Measurements from ENCODE around the gene FKRP.

Gene FKRP

DNA sequence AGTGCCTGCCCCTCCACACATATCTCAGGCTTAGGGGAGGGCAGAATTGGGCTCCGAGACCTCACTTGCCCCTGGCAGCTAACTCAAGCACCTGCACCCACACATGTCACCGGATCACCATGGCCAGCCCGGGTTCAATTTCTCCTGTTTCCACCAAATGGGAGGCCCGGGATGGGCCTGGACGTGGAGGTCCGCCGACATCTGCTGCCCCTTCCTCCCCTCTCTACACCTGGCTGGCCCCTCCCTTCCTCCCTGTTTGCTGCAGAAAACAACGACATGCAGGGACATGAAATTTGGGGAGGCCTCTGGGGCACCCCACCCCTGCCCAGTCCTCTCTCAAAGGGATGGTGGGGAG, 30.3 kb upstream of the FKRP start (continued):
- TF ChIP-seq, protein P1, sequence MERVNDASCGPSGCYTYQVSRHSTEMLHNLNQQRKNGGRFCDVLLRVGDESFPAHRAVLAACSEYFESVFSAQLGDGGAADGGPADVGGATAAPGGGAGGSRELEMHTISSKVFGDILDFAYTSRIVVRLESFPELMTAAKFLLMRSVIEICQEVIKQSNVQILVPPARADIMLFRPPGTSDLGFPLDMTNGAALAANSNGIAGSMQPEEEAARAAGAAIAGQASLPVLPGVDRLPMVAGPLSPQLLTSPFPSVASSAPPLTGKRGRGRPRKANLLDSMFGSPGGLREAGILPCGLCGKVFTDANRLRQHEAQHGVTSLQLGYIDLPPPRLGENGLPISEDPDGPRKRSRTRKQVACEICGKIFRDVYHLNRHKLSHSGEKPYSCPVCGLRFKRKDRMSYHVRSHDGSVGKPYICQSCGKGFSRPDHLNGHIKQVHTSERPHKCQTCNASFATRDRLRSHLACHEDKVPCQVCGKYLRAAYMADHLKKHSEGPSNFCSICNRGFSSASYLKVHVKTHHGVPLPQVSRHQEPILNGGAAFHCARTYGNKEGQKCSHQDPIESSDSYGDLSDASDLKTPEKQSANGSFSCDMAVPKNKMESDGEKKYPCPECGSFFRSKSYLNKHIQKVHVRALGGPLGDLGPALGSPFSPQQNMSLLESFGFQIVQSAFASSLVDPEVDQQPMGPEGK (CRISPR knock-in tag; IDR thresholded peaks at IDR 0.05; ENCODE audit: borderline replicate concordance), result no peak
- no peak for TF ChIP-seq CSDC2 (CRISPR knock-in tag; IDR thresholded peaks at IDR 0.05)
- TF ChIP-seq, protein P2, sequence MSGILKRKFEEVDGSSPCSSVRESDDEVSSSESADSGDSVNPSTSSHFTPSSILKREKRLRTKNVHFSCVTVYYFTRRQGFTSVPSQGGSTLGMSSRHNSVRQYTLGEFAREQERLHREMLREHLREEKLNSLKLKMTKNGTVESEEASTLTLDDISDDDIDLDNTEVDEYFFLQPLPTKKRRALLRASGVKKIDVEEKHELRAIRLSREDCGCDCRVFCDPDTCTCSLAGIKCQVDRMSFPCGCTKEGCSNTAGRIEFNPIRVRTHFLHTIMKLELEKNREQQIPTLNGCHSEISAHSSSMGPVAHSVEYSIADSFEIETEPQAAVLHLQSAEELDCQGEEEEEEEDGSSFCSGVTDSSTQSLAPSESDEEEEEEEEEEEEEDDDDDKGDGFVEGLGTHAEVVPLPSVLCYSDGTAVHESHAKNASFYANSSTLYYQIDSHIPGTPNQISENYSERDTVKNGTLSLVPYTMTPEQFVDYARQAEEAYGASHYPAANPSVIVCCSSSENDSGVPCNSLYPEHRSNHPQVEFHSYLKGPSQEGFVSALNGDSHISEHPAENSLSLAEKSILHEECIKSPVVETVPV (CRISPR knock-in tag; IDR thresholded peaks at IDR 0.05), result no peak
- TF ChIP-seq, protein P3, sequence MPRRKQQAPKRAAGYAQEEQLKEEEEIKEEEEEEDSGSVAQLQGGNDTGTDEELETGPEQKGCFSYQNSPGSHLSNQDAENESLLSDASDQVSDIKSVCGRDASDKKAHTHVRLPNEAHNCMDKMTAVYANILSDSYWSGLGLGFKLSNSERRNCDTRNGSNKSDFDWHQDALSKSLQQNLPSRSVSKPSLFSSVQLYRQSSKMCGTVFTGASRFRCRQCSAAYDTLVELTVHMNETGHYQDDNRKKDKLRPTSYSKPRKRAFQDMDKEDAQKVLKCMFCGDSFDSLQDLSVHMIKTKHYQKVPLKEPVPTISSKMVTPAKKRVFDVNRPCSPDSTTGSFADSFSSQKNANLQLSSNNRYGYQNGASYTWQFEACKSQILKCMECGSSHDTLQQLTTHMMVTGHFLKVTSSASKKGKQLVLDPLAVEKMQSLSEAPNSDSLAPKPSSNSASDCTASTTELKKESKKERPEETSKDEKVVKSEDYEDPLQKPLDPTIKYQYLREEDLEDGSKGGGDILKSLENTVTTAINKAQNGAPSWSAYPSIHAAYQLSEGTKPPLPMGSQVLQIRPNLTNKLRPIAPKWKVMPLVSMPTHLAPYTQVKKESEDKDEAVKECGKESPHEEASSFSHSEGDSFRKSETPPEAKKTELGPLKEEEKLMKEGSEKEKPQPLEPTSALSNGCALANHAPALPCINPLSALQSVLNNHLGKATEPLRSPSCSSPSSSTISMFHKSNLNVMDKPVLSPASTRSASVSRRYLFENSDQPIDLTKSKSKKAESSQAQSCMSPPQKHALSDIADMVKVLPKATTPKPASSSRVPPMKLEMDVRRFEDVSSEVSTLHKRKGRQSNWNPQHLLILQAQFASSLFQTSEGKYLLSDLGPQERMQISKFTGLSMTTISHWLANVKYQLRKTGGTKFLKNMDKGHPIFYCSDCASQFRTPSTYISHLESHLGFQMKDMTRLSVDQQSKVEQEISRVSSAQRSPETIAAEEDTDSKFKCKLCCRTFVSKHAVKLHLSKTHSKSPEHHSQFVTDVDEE (CRISPR knock-in tag; IDR thresholded peaks at IDR 0.05), result no peak
- TF ChIP-seq ZNF8 (CRISPR knock-in tag; IDR thresholded peaks at IDR 0.05), result no peak

DNA sequence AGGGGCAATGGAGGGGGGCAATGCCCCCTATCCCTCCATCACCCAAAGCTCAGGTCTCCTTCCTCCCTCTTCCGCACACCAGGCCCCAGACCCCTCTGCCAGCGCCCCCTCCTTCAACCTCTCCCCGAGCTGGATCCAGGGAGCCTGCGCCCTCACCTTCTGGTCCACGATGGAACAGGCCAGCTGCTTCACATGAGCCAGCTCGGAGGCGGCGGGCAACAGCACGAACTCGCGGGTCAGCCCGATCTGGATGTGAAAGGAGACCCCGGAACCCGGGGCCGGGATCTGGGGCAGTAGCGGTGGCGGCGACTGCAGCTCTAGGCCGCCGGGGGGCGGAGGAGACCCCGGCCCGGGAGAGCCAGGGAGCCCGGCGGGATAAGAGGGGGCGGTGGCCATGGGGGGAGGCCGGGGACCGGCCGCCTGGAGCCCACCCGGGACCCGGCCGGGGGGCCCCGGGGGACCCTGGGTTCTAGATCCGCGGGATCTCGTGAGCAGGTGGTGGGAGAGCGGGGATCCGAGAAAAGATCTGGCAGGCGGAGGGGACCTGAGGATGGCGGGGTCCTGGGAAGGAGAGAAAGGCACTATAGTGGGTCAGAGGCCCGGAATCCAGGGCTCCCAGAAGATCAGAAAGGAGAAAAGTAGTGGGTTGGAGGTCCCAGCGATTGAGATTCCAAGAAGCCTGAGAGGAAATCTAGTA, 29.7 kb upstream of the FKRP start:
- peak; percentile 9 for ATAC-seq
- TF ChIP-seq ZNF565 (CRISPR knock-in tag; conservative IDR thresholded peaks at IDR 0.05; ENCODE audit: low read depth), result no peak
- no peak for TF ChIP-seq TOX (CRISPR knock-in tag; IDR thresholded peaks at IDR 0.05; ENCODE audit: borderline replicate concordance)
- TF ChIP-seq ZFP30 (CRISPR knock-in tag; IDR thresholded peaks at IDR 0.05), result no peak
- no peak for TF ChIP-seq ESRRG (CRISPR knock-in tag; IDR thresholded peaks at IDR 0.05)
- no peak for TF ChIP-seq ZNF8 (CRISPR knock-in tag; IDR thresholded peaks at IDR 0.05)
- TF ChIP-seq TCF4 (CRISPR knock-in tag; IDR thresholded peaks at IDR 0.05; ENCODE audit: borderline replicate concordance), result no peak
- no peak for TF ChIP-seq ZC3H10 (CRISPR knock-in tag; IDR thresholded peaks at IDR 0.05)
- TF ChIP-seq, protein P1 (CRISPR knock-in tag; IDR thresholded peaks at IDR 0.05; ENCODE audit: borderline replicate concordance), result no peak
- TF ChIP-seq ISL1 (CRISPR knock-in tag; IDR thresholded peaks at IDR 0.05), result no peak
- TF ChIP-seq GLIS3 (CRISPR knock-in tag; IDR thresholded peaks at IDR 0.05), result no peak
- TF ChIP-seq BACH2 (CRISPR knock-in tag; IDR thresholded peaks at IDR 0.05; ENCODE audit: borderline replicate concordance), result no peak

DNA sequence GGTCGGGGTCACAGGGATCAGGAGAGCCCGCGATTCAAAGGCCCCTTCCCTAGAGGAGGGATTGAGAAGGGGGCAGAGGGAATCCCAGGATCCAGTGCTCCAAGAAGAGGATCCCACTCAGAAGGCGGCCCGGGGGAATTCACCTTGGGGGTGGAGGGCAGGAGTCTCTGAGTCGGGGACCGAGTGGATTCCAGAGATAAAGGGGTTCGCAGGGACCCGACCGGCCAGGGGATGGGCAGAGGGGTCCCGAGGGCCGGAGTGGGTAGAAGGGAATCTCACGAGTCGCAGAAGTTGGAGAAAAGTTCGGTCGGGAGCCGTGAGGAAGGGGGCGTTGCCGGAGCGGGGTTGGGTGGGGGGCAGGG, 29.2 kb upstream of the FKRP start:
- peak; percentile 3 for ATAC-seq
- no peak for TF ChIP-seq ZFP3 (CRISPR knock-in tag; IDR thresholded peaks at IDR 0.05)
- TF ChIP-seq ZNF8 (CRISPR knock-in tag; IDR thresholded peaks at IDR 0.05), result no peak

DNA sequence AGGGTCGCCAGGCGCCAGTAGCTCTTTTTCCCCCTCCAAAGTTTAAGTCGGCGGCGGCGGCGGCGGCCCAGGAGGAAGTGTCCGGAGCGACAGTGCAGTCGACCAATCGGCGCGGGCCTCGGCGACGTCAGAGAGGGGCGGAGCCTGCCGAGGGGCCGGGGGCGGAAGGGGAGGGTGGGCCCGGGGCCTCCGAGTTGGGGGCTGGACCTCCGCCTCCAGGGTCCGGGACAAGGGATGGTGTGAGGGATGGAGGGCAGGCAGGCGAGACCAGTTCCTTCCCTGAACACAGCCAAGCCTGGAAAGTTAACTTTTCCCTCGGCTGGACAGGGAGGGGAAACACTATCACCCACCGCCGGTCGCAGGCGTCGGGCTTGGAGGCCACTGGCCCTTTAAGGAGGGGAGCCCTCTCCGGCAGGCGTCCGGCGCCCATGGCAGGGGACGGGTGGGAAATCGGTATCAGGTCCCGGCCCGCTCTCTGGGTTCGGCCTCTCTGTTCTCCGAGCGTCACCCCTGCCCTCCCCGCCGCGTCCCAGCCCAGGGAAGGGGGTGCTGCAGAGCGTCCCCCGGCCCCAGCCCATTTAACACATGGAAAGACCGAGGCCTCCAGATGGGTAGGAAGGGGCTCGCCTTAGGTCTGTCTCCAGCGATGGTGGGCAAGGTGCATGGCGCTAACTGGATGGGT, 28.7 kb upstream of the FKRP start, which contains the start of gene PRKD2:
Gene PRKD2, minus strand, starts transcription at position 81 of the 682 bp plus-strand sequence. CDS start 744 bp downstream, outside the sequence.
- peak; percentile 78 for ATAC-seq
- TF ChIP-seq ZNF70 (CRISPR knock-in tag; IDR thresholded peaks at IDR 0.05) (no peak), RARB (CRISPR knock-in tag; IDR thresholded peaks at IDR 0.05) (no peak), BACH2 (CRISPR knock-in tag; IDR thresholded peaks at IDR 0.05; ENCODE audit: borderline replicate concordance) (no peak), ESRRG (CRISPR knock-in tag; IDR thresholded peaks at IDR 0.05) (no peak), GLIS3 (CRISPR knock-in tag; IDR thresholded peaks at IDR 0.05) (no peak), SNAI2 (CRISPR knock-in tag; IDR thresholded peaks at IDR 0.05) (no peak), ZNF565 (CRISPR knock-in tag; conservative IDR thresholded peaks at IDR 0.05; ENCODE audit: low read depth) (no peak), TOX (CRISPR knock-in tag; IDR thresholded peaks at IDR 0.05; ENCODE audit: borderline replicate concordance) (no peak), CSDC2 (CRISPR knock-in tag; IDR thresholded peaks at IDR 0.05) (no peak), ZFP30 (CRISPR knock-in tag; IDR thresholded peaks at IDR 0.05) (no peak)
- TF ChIP-seq, protein P1 (CRISPR knock-in tag; IDR thresholded peaks at IDR 0.05; ENCODE audit: borderline replicate concordance), result no peak
- TF ChIP-seq, protein P2 (CRISPR knock-in tag; IDR thresholded peaks at IDR 0.05), result no peak
- TF ChIP-seq, protein P4, sequence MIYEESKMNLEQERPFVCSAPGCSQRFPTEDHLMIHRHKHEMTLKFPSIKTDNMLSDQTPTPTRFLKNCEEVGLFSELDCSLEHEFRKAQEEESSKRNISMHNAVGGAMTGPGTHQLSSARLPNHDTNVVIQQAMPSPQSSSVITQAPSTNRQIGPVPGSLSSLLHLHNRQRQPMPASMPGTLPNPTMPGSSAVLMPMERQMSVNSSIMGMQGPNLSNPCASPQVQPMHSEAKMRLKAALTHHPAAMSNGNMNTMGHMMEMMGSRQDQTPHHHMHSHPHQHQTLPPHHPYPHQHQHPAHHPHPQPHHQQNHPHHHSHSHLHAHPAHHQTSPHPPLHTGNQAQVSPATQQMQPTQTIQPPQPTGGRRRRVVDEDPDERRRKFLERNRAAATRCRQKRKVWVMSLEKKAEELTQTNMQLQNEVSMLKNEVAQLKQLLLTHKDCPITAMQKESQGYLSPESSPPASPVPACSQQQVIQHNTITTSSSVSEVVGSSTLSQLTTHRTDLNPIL (CRISPR knock-in tag; IDR thresholded peaks at IDR 0.05; ENCODE audit: low read depth), result no peak
